ENCODE data around the gene CREB5. TPM values are rescaled to one million over a fixed set of nuclear protein-coding genes. Genes with fewer than 3 reads are reported as not detected.
A peak's percentile ranks its signal among the peaks of the same experiment; 100 is the strongest.

CREB5 gene
- total RNA-seq, 4 donors from 2014 or later, result 0.90 to 10.1 (median 4.9) TPM

- intact Hi-C loops (cut with DNase I; ENCODE audit: low total_unique reads) (loop anchor here (5.0 to 10.0 kb wide), 5 partner anchors 103 to 1441 kb away; partner anchors contain the start of gene HOXA11), in situ Hi-C loops (cut with MboI; ENCODE audit: low sequenced_read_pairs in 4 of 4) (loop anchor here (5.0 to 10.0 kb wide), 3 partner anchors 227 to 238 kb away; no protein-coding TSS in a partner anchor)
- Histone ChIP-seq H3K36me3 (no peaks in the 10 kb centered on the region), H3K27ac (peak overlapping the region in 1 of 4 donors; percentile 75), H3K27me3 (no peaks in the 10 kb centered on the region), H3K9me3 (no peaks in the 10 kb centered on the region), H3K4me3 (no peak overlapping the region), H3K4me1 (peaks cover 63 to 87% of the 10 kb centered on the region in 2 donors)
- TF ChIP-seq POLR2A (IDR thresholded peaks at IDR 0.05) (no peak), CTCF (IDR thresholded peaks at IDR 0.05 in 4 of 5, conservative IDR thresholded peaks at IDR 0.05 in 1 of 5) (no peak)
- no peak for DNase-seq
- no peak for ATAC-seq
Measured at GRCh38 chr7:28625432-28625831, 213.1 kb downstream of the CREB5 start.

GRCh38 chr7:28626221-28626620 lies 213.9 kb downstream of the CREB5 start:
- Histone ChIP-seq H3K9me3 (no peaks in the 10 kb centered on the region), H3K4me3 (no peak overlapping the region), H3K4me1 (peaks cover 63 to 79% of the 10 kb centered on the region in 2 donors), H3K27ac (peak overlapping the region; percentile 8 to 77 (median 48)), H3K36me3 (no peaks in the 10 kb centered on the region), H3K27me3 (no peaks in the 10 kb centered on the region)
- intact Hi-C loops (cut with DNase I; ENCODE audit: low total_unique reads), result loop anchor here (5.0 to 10.0 kb wide), 5 partner anchors 104 to 1441 kb away; partner anchors contain the start of gene HOXA11
- in situ Hi-C loops (cut with MboI; ENCODE audit: low sequenced_read_pairs in 4 of 4), result loop anchor here (5.0 to 10.0 kb wide), 3 partner anchors 226 to 239 kb away; no protein-coding TSS in a partner anchor
- TF ChIP-seq POLR2A (IDR thresholded peaks at IDR 0.05) (no peak), CTCF (IDR thresholded peaks at IDR 0.05 in 4 of 5, conservative IDR thresholded peaks at IDR 0.05 in 1 of 5) (no peak)
- DNase-seq, result no peak
- ATAC-seq, result no peak

GRCh38 chr7:28626624-28627262 lies 214.4 kb downstream of the CREB5 start:
- intact Hi-C loops (cut with DNase I; ENCODE audit: low total_unique reads) (loop anchor here (5.0 to 10.0 kb wide), 5 partner anchors 104 to 1442 kb away; partner anchors contain the start of gene HOXA11), in situ Hi-C loops (cut with MboI; ENCODE audit: low sequenced_read_pairs in 4 of 4) (loop anchor here (5.0 to 10.0 kb wide), 3 partner anchors 226 to 239 kb away; no protein-coding TSS in a partner anchor)
- peak; percentile 46 to 74 (median 61) for TF ChIP-seq CTCF (IDR thresholded peaks at IDR 0.05 in 4 of 5, conservative IDR thresholded peaks at IDR 0.05 in 1 of 5)
- no peak for TF ChIP-seq POLR2A (IDR thresholded peaks at IDR 0.05)
- no peak for DNase-seq
- peak overlapping the region; percentile 39 to 77 (median 70) for H3K27ac ChIP-seq
- H3K36me3 ChIP-seq, result no peaks in the 10 kb centered on the region
- H3K9me3 ChIP-seq, result no peaks in the 10 kb centered on the region
- H3K4me1 ChIP-seq, result peaks cover 60 to 74% of the 10 kb centered on the region in 2 donors
- no peaks in the 10 kb centered on the region for H3K27me3 ChIP-seq
- H3K4me3 ChIP-seq, result no peak overlapping the region
- no peak for ATAC-seq

GRCh38 chr7:28627263-28627653 lies 214.9 kb downstream of the CREB5 start:
- DNase-seq, result no peak
- in situ Hi-C loops (cut with MboI; ENCODE audit: low sequenced_read_pairs in 4 of 4), result loop anchor here (5.0 to 10.0 kb wide), 3 partner anchors 225 to 240 kb away; no protein-coding TSS in a partner anchor
- H3K4me1 ChIP-seq, result peaks cover 56 to 69% of the 10 kb centered on the region in 2 donors

More at GRCh38 chr7:28627263-28627653, 214.9 kb downstream of the CREB5 start:
- ATAC-seq, result no peak
- intact Hi-C loops (cut with DNase I; ENCODE audit: low total_unique reads), result loop anchor here (5.0 to 10.0 kb wide), 5 partner anchors 105 to 1442 kb away; partner anchors contain the start of gene HOXA11
- H3K27ac ChIP-seq, result peak overlapping the region; percentile 39 to 77 (median 70)
- H3K36me3 ChIP-seq, result no peaks in the 10 kb centered on the region
- no peak for TF ChIP-seq POLR2A (IDR thresholded peaks at IDR 0.05)
- no peak for TF ChIP-seq CTCF (IDR thresholded peaks at IDR 0.05 in 4 of 5, conservative IDR thresholded peaks at IDR 0.05 in 1 of 5)
- no peaks in the 10 kb centered on the region for H3K27me3 ChIP-seq
- no peaks in the 10 kb centered on the region for H3K9me3 ChIP-seq
- H3K4me3 ChIP-seq, result no peak overlapping the region

Measured in gastrocnemius medialis (tissue), 4 donors.